Muscle layer of colon (tissue), 2 donors: Measurements from ENCODE around the gene CTU2.

Source experiments
- H3K27ac ChIP-seq: one replicate; pipeline ENCODE4 v1.7.0; 2013; ENCODE audit warnings: low read depth, mild to moderate bottlenecking, low read length, moderate library complexity
- H3K27me3 ChIP-seq, 2 donors: one replicate each; pipeline ENCODE4 v1.7.0; 2013; ENCODE audit warnings: low read length in 2 of 2, mild to moderate bottlenecking in 2 of 2; ENCODE audit not compliant: insufficient read depth in 2 of 2, control insufficient read depth in 1 of 2
- H3K36me3 ChIP-seq: one replicate; pipeline ENCODE4 v1.7.0; 2013; ENCODE audit warnings: mild to moderate bottlenecking, low read length; ENCODE audit not compliant: insufficient read depth
- H3K4me1 ChIP-seq: one replicate; pipeline ENCODE4 v1.7.0; 2013; ENCODE audit warnings: mild to moderate bottlenecking, low read length; ENCODE audit not compliant: insufficient read depth
- H3K4me3 ChIP-seq, 2 donors: one replicate each; pipeline ENCODE4 v1.7.0; 2013; ENCODE audit warnings: low read length in 2 of 2, low read depth in 1 of 2, mild to moderate bottlenecking in 1 of 2, moderate library complexity in 1 of 2
- H3K9ac ChIP-seq: one replicate; pipeline ENCODE4 v1.7.0; 2013; ENCODE audit warnings: low read length
- H3K9me3 ChIP-seq: one replicate; pipeline ENCODE4 v1.7.0; 2013; ENCODE audit warnings: mild to moderate bottlenecking, low read length
- donor health status: abdominal sarcoma.
- donor health status: Adenocarcinoma of cecum.

CTU2 gene

GRCh38 chr16:88737298-88738150, 31.2 kb downstream of the CTU2 start:
- H3K4me1 ChIP-seq = peaks cover 4% of the 10 kb centered on the region

GRCh38 chr16:88738151-88739084, 32.1 kb downstream of the CTU2 start:
- H3K9me3 ChIP-seq = no peaks in the 10 kb centered on the region
- H3K27ac ChIP-seq = no peak overlapping the region
- no peak overlapping the region for H3K9ac ChIP-seq
- H3K36me3 ChIP-seq = peaks cover 56% of the 10 kb centered on the region
- no peak overlapping the region for H3K4me3 ChIP-seq
- peaks cover 6% of the 10 kb centered on the region for H3K4me1 ChIP-seq
- H3K27me3 ChIP-seq = no peaks in the 10 kb centered on the region

More at GRCh38 chr16:88737298-88738150, 31.2 kb downstream of the CTU2 start:
- H3K36me3 ChIP-seq = peaks cover 52% of the 10 kb centered on the region
- no peaks in the 10 kb centered on the region for H3K9me3 ChIP-seq
- no peak overlapping the region for H3K27ac ChIP-seq
- H3K27me3 ChIP-seq = no peaks in the 10 kb centered on the region
- H3K9ac ChIP-seq = no peak overlapping the region
- H3K4me3 ChIP-seq = no peak overlapping the region

GRCh38 chr16:88739139-88739976, 33.1 kb downstream of the CTU2 start:
- H3K27ac ChIP-seq = peak overlapping the region; percentile 21
- peaks cover 15% of the 10 kb centered on the region for H3K4me1 ChIP-seq
- H3K27me3 ChIP-seq = no peaks in the 10 kb centered on the region
- H3K9ac ChIP-seq = no peak overlapping the region
- H3K36me3 ChIP-seq = peaks cover 49% of the 10 kb centered on the region
- H3K4me3 ChIP-seq = no peak overlapping the region
- H3K9me3 ChIP-seq = no peaks in the 10 kb centered on the region

GRCh38 chr16:88739977-88740726, 33.8 kb downstream of the CTU2 start:
- no peak overlapping the region for H3K9ac ChIP-seq
- H3K9me3 ChIP-seq = no peaks in the 10 kb centered on the region
- H3K27ac ChIP-seq = no peak overlapping the region
- H3K36me3 ChIP-seq = peaks cover 41% of the 10 kb centered on the region
- no peak overlapping the region for H3K4me3 ChIP-seq
- H3K27me3 ChIP-seq = no peaks in the 10 kb centered on the region
- H3K4me1 ChIP-seq = peaks cover 18% of the 10 kb centered on the region

- no peaks in the 10 kb centered on the region for H3K27me3 ChIP-seq
- H3K4me3 ChIP-seq = no peak overlapping the region
- no peaks in the 10 kb centered on the region for H3K9me3 ChIP-seq
- peaks cover 36% of the 10 kb centered on the region for H3K36me3 ChIP-seq
- no peak overlapping the region for H3K27ac ChIP-seq
- H3K4me1 ChIP-seq = peaks cover 18% of the 10 kb centered on the region
- H3K9ac ChIP-seq = no peak overlapping the region
These were observed 34.4 kb downstream of the CTU2 start for GRCh38 chr16:88740727-88741055.

- H3K36me3 ChIP-seq = peaks cover 30% of the 10 kb centered on the region
These were observed 35.1 kb downstream of the CTU2 start for GRCh38 chr16:88741368-88741767.

GRCh38 chr16:88742896-88743605, 36.7 kb downstream of the CTU2 start:
- Histone ChIP-seq H3K36me3 (peaks cover 20% of the 10 kb centered on the region), H3K9ac (no peak overlapping the region), H3K4me3 (no peak overlapping the region), H3K4me1 (peaks cover 35% of the 10 kb centered on the region), H3K27ac (no peak overlapping the region), H3K27me3 (no peaks in the 10 kb centered on the region), H3K9me3 (no peaks in the 10 kb centered on the region)

More at GRCh38 chr16:88741368-88741767, 35.1 kb downstream of the CTU2 start:
- Histone ChIP-seq H3K4me3 (no peak overlapping the region), H3K9ac (no peak overlapping the region), H3K27ac (no peak overlapping the region), H3K9me3 (no peaks in the 10 kb centered on the region), H3K27me3 (no peaks in the 10 kb centered on the region), H3K4me1 (peaks cover 25% of the 10 kb centered on the region)

GRCh38 chr16:88743693-88744576, 37.6 kb downstream of the CTU2 start:
- H3K4me1 ChIP-seq = peaks cover 35% of the 10 kb centered on the region
- H3K4me3 ChIP-seq = no peak overlapping the region
- H3K9ac ChIP-seq = no peak overlapping the region
- no peaks in the 10 kb centered on the region for H3K27me3 ChIP-seq
- H3K27ac ChIP-seq = peak overlapping the region; percentile 27
- no peaks in the 10 kb centered on the region for H3K9me3 ChIP-seq
- peaks cover 18% of the 10 kb centered on the region for H3K36me3 ChIP-seq

- H3K36me3 ChIP-seq = peaks cover 18% of the 10 kb centered on the region
- no peak overlapping the region for H3K4me3 ChIP-seq
- H3K4me1 ChIP-seq = peaks cover 35% of the 10 kb centered on the region
These were observed 38.5 kb downstream of the CTU2 start for GRCh38 chr16:88744577-88745521.

More at GRCh38 chr16:88744577-88745521, 38.5 kb downstream of the CTU2 start:
- Histone ChIP-seq H3K27ac (peak overlapping the region; percentile 51), H3K27me3 (no peaks in the 10 kb centered on the region), H3K9ac (no peak overlapping the region), H3K9me3 (no peaks in the 10 kb centered on the region)
